HG03571 (cell line): Measurements from ENCODE around the gene IFI35.

Experiments used
- ATAC-seq: cut with Tn5 transposase; IDR thresholded peaks from one replicate; pipeline ENCODE4 v1.9.1; 2021; ENCODE audit not compliant: unreplicated experiment

IFI35 gene

GRCh38 chr17:43020789-43021740, 14.5 kb downstream of the IFI35 start:
- no peak for ATAC-seq

GRCh38 chr17:43021741-43022512, 15.3 kb downstream of the IFI35 start, which contains the start of gene VAT1:
TSS of gene VAT1 (minus strand) at chr17:43022385. CDS start at chr17:43022322, 63 bp downstream.
- no peak for ATAC-seq

- no peak for ATAC-seq
These were observed 18.1 kb downstream of the IFI35 start, which contains the start of gene RND2 for GRCh38 chr17:43024407-43025289. TSS of gene RND2 (plus strand) at chr17:43025231. CDS start at chr17:43025348, 117 bp downstream.

- ATAC-seq: no peak
These were observed 18.7 kb downstream of the IFI35 start for GRCh38 chr17:43025290-43025657.

GRCh38 chr17:43025766-43026537, 19.4 kb downstream of the IFI35 start:
- no peak for ATAC-seq

GRCh38 chr17:43026595-43026994, 20.0 kb downstream of the IFI35 start:
- no peak for ATAC-seq

- ATAC-seq: no peak
These were observed 20.8 kb downstream of the IFI35 start for GRCh38 chr17:43027091-43028032.

GRCh38 chr17:43028221-43028861, 21.8 kb downstream of the IFI35 start:
- ATAC-seq: no peak

GRCh38 chr17:43030137-43030767, 23.7 kb downstream of the IFI35 start:
- no peak for ATAC-seq

GRCh38 chr17:43031666-43032065, 25.1 kb downstream of the IFI35 start:
- no peak for ATAC-seq

- no peak for ATAC-seq
These were observed 27.6 kb downstream of the IFI35 start for GRCh38 chr17:43033948-43034881.

GRCh38 chr17:43034894-43035293, 28.3 kb downstream of the IFI35 start:
- no peak for ATAC-seq

- ATAC-seq: no peak
These were observed 33.1 kb downstream of the IFI35 start for GRCh38 chr17:43039646-43040045.

GRCh38 chr17:43040655-43041054, 34.1 kb downstream of the IFI35 start:
- ATAC-seq: no peak

GRCh38 chr17:43042025-43042628, 35.5 kb downstream of the IFI35 start:
- no peak for ATAC-seq

GRCh38 chr17:43043307-43043706, 36.7 kb downstream of the IFI35 start:
- no peak for ATAC-seq
